Smooth muscle cell (in vitro differentiated cells): ENCODE results near the gene SPATA31C2. TPM values are rescaled to one million over a fixed set of nuclear protein-coding genes. Genes with fewer than 3 reads are reported as not detected.
"Not testable (repeated sequence)": the region's sequence is repeated elsewhere in the genome, so short reads cannot be mapped to it uniquely, and the experiment has no call there.

ENCODE experiments used
- DNase-seq: peaks from one replicate; lab custom pipeline; 2025; ENCODE audit not compliant: unreplicated experiment; lab: John Stamatoyannopoulos, UW
- H2AFZ ChIP-seq: fragments of 200-600 bp; sonication (generic); 2 replicates; pipeline ENCODE4 v1.6.0; 2016; ENCODE audit warnings: antibody characterized with exemption, low read depth, mild to moderate bottlenecking
- H3F3A ChIP-seq: fragments of 200-600 bp; sonication (generic); 2 replicates; pipeline ENCODE4 v1.6.0; 2017; ENCODE audit warnings: antibody characterized with exemption, low read depth
- H3K27ac ChIP-seq: fragments of 200-600 bp; sonication (generic); 2 replicates; pipeline ENCODE4 v1.5.1; 2016; ENCODE audit warnings: low read depth, mild to moderate bottlenecking
- H3K27me3 ChIP-seq: fragments of 200-600 bp; sonication (generic); 2 replicates; pipeline ENCODE4 v1.6.1; 2016; ENCODE audit warnings: low read depth, mild to moderate bottlenecking
- H3K36me3 ChIP-seq: fragments of 200-600 bp; sonication (generic); 2 replicates; pipeline ENCODE4 v1.5.1; 2016; ENCODE audit warnings: low read depth
- H3K4me1 ChIP-seq: fragments of 200-600 bp; sonication (generic); 2 replicates; pipeline ENCODE4 v1.5.1; 2016; ENCODE audit warnings: low read depth
- H3K4me2 ChIP-seq: fragments of 200-600 bp; sonication (generic); 2 replicates; pipeline ENCODE4 v1.6.0; 2016; ENCODE audit warnings: mild to moderate bottlenecking
- H3K4me3 ChIP-seq: fragments of 200-600 bp; sonication (generic); 2 replicates; pipeline ENCODE4 v1.5.1; 2016; ENCODE audit warnings: mild to moderate bottlenecking
- H3K79me2 ChIP-seq: fragments of 200-600 bp; sonication (generic); 2 replicates; pipeline ENCODE4 v1.6.0; 2016; ENCODE audit warnings: low read depth, mild to moderate bottlenecking
- H3K9ac ChIP-seq: fragments of 200-600 bp; sonication (generic); 2 replicates; pipeline ENCODE4 v1.6.0; 2016; ENCODE audit warnings: low read depth
- H3K9me3 ChIP-seq: fragments of 200-600 bp; sonication (generic); replicated peaks from 2 replicates; pipeline ENCODE4 v1.5.1; 2016; ENCODE audit warnings: low read depth
- H4K20me1 ChIP-seq: fragments of 200-600 bp; sonication (generic); 2 replicates; pipeline ENCODE4 v1.6.0; 2016; ENCODE audit warnings: low read depth
- CTCF ChIP-seq: fragments of 200-600 bp; sonication (generic); IDR thresholded peaks from 2 replicates; pipeline ENCODE4 v1.5.1; 2017; ENCODE audit warnings: borderline replicate concordance, mild to moderate bottlenecking, antibody characterized with exemption; ENCODE audit not compliant: insufficient read depth, poor library complexity, severe bottlenecking
- WGBS: methylation state at CpG from one replicate; pipeline ENCODE4 v1.1.7; 2016; ENCODE audit warnings: low lambda C conversion rate; 5-methylcytosine and 5-hydroxymethylcytosine counted together
- polyA plus RNA-seq: library from polyadenylated mRNA; unstranded; fragments of >200 nt; fragmentation: Nextera tagmentation; extraction: Ambion mirVana; gene quantifications from 2 replicates; pipeline ENCODE4 v1.2.1, GENCODE V29; 2016
- total RNA-seq: library from RNA; depleted of rRNA; stranded (reverse); fragments of >200 nt; gene quantifications from 2 replicates; pipeline ENCODE4 v1.2.3, GENCODE V29; 2014

Gene SPATA31C2
- total and polyA plus RNA-seq, 2 experiments from 2014 or later, result 1.2 TPM; not detected in 1

- Histone ChIP-seq H3K27me3 (no peaks in the 10 kb centered on the region), H3K4me2 (no peak overlapping the region), H3K4me3 (no peak overlapping the region), H3K27ac (no peak overlapping the region), H3K4me1 (no peaks in the 10 kb centered on the region), H3K9ac (no peak overlapping the region), H4K20me1 (no peaks in the 10 kb centered on the region), H2AFZ (no peak overlapping the region), H3K79me2 (no peaks in the 10 kb centered on the region), H3F3A (no peaks in the 10 kb centered on the region), H3K36me3 (no peaks in the 10 kb centered on the region), H3K9me3 (peaks cover 6% of the 10 kb centered on the region)
- TF ChIP-seq CTCF, result no peak
- DNase-seq, result no peak
- 82% methylated on average over 3 of the region's 3 CpGs for WGBS
Observed at GRCh38 chr9:88164850-88165249, 26.6 kb upstream of the SPATA31C2 start.

- TF ChIP-seq CTCF, result no peak
- no peaks in the 10 kb centered on the region for H3K27me3 ChIP-seq
- H3K79me2 ChIP-seq, result no peaks in the 10 kb centered on the region
- H3F3A ChIP-seq, result no peaks in the 10 kb centered on the region
- WGBS, result 68% methylated on average over 6 of the region's 6 CpGs
- H3K9me3 ChIP-seq, result no peaks in the 10 kb centered on the region
- H3K36me3 ChIP-seq, result no peaks in the 10 kb centered on the region
- no peaks in the 10 kb centered on the region for H3K4me1 ChIP-seq
- H3K27ac ChIP-seq, result no peak overlapping the region
- no peak overlapping the region for H3K4me3 ChIP-seq
- H3K9ac ChIP-seq, result no peak overlapping the region
- DNase-seq, result no peak
- H2AFZ ChIP-seq, result no peak overlapping the region
- H4K20me1 ChIP-seq, result no peaks in the 10 kb centered on the region
- H3K4me2 ChIP-seq, result no peak overlapping the region
Observed at GRCh38 chr9:88161144-88161543, 22.9 kb upstream of the SPATA31C2 start.

GRCh38 chr9:88143957-88144625, 5.8 kb upstream of the SPATA31C2 start:
- TF ChIP-seq CTCF, result no peak
- Histone ChIP-seq H3K4me3 (no peak overlapping the region), H3K4me1 (no peaks in the 10 kb centered on the region), H3F3A (no peaks in the 10 kb centered on the region), H4K20me1 (no peaks in the 10 kb centered on the region), H3K4me2 (no peak overlapping the region), H3K9me3 (no peaks in the 10 kb centered on the region), H3K27me3 (no peaks in the 10 kb centered on the region), H2AFZ (no peak overlapping the region), H3K9ac (no peak overlapping the region), H3K36me3 (no peaks in the 10 kb centered on the region), H3K79me2 (no peaks in the 10 kb centered on the region), H3K27ac (no peak overlapping the region)
- WGBS, result 85% methylated on average over 6 of the region's 6 CpGs
- DNase-seq, result no peak

- Histone ChIP-seq H3K9me3 (no peaks in the 10 kb centered on the region), H3K4me2 (no peak overlapping the region), H3K27me3 (no peaks in the 10 kb centered on the region), H3K4me1 (no peaks in the 10 kb centered on the region), H3K9ac (no peak overlapping the region), H3K36me3 (no peaks in the 10 kb centered on the region), H2AFZ (no peak overlapping the region), H4K20me1 (no peaks in the 10 kb centered on the region), H3K4me3 (no peak overlapping the region), H3K27ac (no peak overlapping the region), H3F3A (no peaks in the 10 kb centered on the region), H3K79me2 (no peaks in the 10 kb centered on the region)
- 97% methylated on average over 3 of the region's 3 CpGs for WGBS
- no peak for DNase-seq
- TF ChIP-seq CTCF, result no peak
Observed at GRCh38 chr9:88143179-88143578, 4.9 kb upstream of the SPATA31C2 start.

- not testable (repeated sequence) for H4K20me1 ChIP-seq, H3K4me1 ChIP-seq, H2AFZ ChIP-seq, H3K4me3 ChIP-seq, H3K27ac ChIP-seq, H3K9ac ChIP-seq, H3K27me3 ChIP-seq, H3K9me3 ChIP-seq, H3K4me2 ChIP-seq, H3K79me2 ChIP-seq, DNase-seq, H3F3A ChIP-seq, H3K36me3 ChIP-seq
- 45% methylated on average over 12 of the region's 12 CpGs for WGBS
Observed at GRCh38 chr9:88133552-88133951, 4.7 kb downstream of the SPATA31C2 start.

GRCh38 chr9:88129556-88129955, 8.7 kb downstream of the SPATA31C2 start:
- H3K36me3 ChIP-seq, H3K4me3 ChIP-seq, H3K9ac ChIP-seq, H2AFZ ChIP-seq, H3F3A ChIP-seq, H3K27ac ChIP-seq, H3K4me1 ChIP-seq, H3K4me2 ChIP-seq, H4K20me1 ChIP-seq, H3K9me3 ChIP-seq, DNase-seq, H3K27me3 ChIP-seq, H3K79me2 ChIP-seq: not testable (repeated sequence)
- WGBS, result 69% methylated on average over 9 of the region's 9 CpGs
